Right renal cortex interstitium (tissue), 3 donors: Measurements from ENCODE around the gene MRPS7. TPM values are rescaled to one million over a fixed set of nuclear protein-coding genes. Genes with fewer than 3 reads are reported as not detected.

Source experiments
- DNase-seq, 3 donors: peaks; one replicate each; pipeline ENCODE4 v3.0.0-alpha.2; 2013; ENCODE audit warnings: low read depth in 3 of 3, low spot score in 2 of 3
- polyA plus RNA-seq, 3 donors: library from polyadenylated mRNA; unstranded; fragments of 120-200 nt; gene quantifications; one replicate each; pipeline ENCODE4 v1.2.1, GENCODE V29; 2013; ENCODE audit not compliant: insufficient read length in 3 of 3

The MRPS7 gene
- polyA plus RNA-seq = 10 to 100 TPM; 78.7 to 87.0 (median 84.2) TPM

DNA sequence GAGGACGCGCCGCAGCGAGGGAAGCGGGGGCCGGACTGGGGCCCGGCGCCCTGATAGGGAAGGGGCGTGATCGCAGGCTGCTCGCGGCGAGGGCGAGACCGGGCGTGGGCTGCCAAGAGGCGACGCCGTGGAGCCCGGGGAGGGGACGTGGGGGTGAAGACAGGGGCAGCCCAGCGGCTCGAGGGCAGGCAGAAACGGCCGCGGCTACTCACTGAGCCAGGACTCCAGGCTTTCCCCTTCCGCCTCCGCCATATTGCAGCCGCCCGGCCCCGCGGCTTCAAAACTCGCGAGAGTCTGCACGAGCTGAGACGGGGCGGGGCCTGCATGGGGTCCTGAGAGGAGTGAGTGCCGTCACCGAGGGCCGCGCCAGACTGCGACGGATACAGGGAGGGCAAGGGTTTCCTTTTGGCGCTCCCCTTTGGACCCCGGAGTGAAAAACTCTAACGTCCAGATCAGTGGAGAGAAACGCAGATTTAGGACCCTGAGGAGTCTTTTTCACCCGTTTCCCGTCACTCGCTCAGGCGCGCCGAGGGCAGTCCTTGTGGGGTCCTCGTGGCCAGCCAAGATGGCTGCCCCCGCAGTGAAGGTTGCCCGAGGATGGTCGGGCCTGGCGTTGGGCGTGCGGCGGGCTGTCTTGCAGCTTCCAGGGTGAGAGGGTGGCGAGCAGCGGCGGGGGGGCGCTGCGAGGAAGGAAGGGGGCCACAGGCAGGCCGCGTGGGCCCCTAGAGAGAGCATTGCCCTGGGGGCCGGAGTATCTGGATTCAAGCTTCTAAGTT lies at the start of gene MRPS7, which contains the start of gene GGA3:
TSS of gene MRPS7 (plus strand) at position 544 of the 776 bp plus-strand sequence. CDS start at position 566, 22 bp downstream.
TSS of gene GGA3 (minus strand) at position 271 of the 776 bp plus-strand sequence. CDS start at position 252, 19 bp downstream.
- DNase-seq = peak; percentile 91 to 95 (median 93)

DNA sequence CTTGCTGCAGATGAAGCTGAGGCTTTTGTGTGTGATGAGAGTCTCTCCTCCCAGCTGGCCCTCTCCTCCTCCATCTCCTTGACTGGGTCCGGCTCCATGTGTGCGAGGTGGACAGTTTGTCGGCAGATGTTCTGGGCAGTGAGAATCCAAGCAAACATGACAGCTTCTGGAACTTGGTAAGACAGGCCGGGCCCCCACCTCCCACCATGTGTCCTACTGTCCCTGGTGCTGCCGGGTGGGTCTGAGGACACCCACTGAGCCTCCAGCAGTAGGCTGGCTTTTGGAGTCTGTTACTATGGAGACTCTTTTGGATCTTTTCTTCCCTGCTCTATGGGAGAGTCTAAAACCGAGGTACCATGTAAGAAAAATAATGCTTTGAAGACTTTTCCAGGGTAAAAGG lies 43.5 kb upstream of the MRPS7 start:
- DNase-seq = no peak

DNA sequence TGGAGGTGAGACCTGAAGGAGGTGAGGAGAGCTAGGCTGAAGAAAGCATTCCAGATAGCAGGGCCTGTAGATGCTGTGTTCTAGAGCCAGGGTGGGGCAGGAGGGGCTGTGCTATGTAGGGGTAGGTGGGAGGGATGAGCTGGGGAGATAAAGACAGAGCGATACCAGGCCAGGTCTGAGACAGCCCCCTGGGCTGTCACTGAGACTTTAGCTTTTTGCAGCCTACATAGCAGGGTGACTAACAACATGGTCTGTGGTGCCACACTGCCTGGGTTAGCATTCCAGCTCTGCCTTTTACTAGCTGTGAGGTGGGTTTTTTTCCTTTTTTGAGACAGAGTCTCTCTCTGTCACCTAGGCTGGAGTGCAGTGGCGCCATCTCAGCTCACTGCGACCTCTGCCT lies 41.9 kb upstream of the MRPS7 start:
- no peak for DNase-seq

DNA sequence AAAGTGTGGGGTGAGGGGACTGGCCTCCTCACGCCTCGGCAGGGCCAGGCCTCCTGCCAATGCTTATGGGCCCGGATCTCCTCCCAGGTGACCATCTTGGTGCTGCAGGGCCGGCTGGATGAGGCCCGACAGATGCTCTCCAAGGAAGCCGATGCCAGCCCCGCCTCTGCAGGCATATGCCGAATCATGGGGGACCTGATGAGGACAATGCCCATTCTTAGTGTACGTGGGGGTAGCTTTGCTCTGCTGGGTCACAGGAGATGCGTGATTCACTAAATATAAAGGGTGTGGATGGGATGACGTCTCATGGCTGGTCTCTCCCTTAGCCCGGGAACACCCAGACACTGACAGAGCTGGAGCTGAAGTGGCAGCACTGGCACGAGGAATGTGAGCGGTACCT lies 36.7 kb upstream of the MRPS7 start:
- no peak for DNase-seq

DNA sequence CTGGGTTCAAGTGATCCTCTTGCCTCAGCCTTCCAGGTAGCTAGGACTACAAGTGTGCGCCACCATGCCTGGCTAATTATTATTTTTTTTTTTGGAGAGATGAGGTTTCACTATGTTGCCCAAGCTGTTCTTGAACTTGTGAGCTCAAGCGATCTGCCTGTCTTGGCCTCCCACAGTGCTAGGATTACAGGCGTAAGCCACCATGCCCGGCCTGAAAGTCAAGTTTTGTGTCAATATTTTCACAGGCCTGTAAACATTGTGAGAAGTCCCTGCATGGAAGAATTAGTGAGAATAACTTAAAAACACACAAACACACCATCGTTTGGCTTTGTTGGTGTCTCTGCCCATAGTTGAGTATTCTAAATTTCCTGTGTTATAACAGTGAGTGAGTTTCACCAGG lies 34.0 kb upstream of the MRPS7 start:
- no peak for DNase-seq

DNA sequence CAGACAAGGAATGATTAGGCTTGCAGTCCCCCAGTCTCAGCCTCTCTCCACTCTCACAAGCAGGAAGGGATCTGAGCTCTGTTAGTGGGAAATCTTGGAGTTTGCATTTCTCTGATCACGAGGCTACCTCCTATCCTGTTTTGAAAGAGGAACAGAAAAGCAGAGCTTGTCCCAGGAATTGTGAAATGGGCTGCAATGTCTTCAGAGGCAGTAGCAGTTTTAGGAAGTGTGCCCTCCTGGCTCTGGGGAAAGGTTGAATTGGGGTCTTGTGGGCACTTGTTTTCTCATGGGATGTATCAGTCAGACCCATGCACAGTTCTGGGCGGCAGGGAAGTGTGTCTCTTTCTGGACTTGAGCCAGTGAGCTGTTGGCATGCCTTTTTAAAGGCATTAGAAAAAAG lies 33.4 kb upstream of the MRPS7 start:
- no peak for DNase-seq

DNA sequence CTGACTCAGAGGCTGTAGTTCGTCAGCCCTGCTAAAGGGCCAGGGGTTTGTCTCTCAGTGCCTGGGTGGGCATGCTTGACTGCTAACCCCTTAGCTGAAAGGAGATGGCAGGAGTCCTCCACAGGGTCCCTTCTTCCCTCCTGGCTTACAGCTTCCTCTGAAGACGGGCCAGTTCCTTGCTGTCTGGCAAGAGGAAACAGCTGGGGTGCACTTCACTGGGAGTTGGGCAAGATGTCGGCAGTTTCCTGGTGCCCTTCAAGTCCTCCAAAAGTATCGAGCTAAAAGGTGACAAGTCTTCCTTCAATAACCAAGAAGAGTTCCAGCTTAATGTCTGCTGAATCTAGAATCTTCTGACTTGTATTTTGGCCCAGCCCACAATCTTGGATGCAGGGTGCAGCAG lies 32.8 kb upstream of the MRPS7 start:
- DNase-seq = no peak

DNA sequence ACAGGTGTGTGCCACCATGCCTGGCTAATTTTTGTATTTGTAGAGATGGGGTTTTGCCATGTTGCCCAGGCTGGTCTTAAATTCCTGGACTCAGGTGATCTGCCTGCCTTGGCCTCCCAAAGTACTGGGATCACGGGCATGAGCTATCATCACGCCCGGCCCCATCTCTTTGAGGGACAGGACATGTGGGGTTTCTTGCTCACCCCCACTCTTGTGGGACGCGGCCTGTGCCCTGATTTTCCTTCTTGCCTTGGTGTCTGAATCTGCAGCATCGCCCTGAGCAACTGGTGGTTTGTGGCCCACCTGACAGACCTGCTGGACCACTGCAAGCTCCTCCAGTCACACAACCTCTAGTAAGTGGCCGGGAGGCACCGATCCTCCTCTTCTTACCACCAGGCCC lies 30.6 kb upstream of the MRPS7 start:
- DNase-seq = no peak

DNA sequence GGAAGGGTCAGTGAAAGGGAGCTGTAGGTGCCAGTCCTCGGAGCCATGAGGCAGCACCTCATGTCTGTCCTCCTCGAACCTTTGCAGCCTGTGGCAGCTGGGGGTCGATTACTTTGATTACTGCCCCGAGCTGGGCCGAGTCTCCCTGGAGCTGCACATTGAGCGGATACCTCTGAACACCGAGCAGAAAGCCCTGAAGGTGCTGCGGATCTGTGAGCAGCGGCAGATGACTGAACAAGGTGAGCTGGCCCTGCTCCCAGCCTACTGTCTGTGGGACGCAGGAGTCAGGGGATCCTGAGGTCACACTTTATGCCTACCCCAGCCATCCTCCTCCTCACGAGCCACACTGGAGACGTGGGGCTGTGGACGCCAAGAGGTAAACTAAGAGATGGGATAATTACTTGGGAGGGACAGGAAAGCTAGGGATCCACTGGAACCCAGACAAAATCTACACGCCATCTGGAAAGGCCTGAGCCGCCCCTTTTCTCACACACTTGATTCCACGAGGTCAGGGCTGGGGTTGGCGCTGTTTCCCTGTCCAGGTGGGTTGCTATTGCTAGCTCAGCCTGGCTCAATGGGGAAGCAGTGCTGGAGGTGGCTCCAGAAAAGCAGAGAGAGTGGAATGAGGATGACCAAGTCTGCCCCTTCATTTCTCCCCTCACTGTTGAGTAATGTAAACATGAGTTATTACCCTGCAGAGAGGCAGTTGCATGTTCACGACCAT lies 29.8 kb upstream of the MRPS7 start:
- no peak for DNase-seq

DNA sequence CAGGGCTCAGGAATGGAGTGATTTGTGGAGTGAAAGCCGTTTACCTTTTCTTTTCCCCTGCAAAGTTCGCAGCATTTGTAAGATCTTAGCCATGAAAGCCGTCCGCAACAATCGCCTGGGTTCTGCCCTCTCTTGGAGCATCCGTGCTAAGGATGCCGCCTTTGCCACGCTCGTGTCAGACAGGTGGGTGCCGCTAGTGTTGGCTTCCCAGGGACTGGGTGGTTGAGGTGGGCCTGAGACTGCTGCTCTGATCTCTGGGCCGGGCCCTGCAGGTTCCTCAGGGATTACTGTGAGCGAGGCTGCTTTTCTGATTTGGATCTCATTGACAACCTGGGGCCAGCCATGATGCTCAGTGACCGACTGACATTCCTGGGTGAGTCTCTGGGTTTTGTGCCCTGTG lies 28.9 kb upstream of the MRPS7 start:
- DNase-seq = no peak

DNA sequence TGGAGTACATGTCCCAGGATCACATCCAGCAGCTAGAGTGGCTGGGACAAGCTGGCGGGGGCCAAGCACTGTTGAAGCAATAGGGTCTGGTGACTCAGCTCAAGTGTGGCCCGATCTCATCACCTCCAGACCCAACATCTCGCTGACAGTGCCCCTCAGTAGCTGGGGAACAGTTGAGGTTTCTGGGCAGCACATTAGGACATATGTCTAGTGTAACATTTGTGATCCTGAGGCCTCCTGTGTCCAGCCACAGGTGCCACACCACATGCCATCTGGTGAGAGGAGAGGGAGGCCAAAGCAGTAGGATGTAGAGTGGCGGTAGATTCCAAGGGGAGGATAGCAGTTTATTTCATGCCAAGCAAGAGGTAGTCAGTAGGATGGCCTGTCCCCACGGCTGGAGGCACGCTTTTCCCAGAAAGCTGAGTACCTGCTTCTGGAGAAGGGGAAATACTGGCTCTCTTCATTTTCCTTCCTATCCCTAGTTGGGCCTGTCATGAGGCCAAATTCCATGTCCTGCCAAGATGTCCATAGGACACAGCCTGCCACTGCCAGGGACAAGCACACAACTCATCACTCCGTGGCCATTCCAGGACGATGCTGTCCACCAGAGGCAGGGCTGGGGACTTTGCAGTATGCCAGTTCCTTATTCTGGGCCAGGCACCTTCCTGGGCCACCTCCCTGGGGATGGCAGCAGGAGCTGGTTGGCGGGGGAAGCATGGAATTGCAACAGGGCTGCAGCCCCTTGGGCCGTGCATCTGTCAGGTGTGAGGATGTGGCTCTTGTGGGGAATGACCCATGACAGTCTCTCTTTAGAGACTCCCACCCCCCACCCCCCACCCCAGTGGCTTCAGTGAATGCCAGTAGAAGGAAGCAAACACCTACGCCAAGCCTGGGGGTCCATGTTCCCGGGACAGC lies 24.3 kb upstream of the MRPS7 start:
- no peak for DNase-seq

DNA sequence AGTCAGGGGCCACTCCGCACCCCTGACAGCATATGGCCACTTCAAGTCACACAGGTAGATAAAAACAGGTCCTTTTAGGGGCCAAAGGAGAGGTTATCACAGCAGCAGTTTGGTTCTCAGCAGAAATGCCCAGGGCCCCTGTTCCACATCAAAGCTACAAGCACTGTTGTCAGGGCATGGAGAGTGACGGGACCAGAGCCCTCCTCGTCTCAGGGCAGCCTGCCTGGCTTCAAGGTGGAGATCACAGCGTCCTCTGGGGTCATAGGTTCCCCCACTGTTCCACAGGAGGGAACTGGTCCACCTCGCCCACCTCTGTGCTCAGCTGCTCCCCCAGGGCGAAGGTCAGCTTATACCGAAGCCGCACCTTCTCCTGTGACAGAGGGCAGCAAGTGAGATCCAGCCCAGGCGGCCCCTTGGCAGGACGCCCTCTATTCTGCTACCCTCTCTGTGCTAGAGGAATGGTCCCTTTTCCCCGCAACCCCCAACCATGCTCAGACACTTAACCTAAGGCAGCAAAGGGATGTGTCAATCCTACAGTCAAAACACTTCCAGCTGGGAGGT lies 23.6 kb upstream of the MRPS7 start:
- no peak for DNase-seq

DNA sequence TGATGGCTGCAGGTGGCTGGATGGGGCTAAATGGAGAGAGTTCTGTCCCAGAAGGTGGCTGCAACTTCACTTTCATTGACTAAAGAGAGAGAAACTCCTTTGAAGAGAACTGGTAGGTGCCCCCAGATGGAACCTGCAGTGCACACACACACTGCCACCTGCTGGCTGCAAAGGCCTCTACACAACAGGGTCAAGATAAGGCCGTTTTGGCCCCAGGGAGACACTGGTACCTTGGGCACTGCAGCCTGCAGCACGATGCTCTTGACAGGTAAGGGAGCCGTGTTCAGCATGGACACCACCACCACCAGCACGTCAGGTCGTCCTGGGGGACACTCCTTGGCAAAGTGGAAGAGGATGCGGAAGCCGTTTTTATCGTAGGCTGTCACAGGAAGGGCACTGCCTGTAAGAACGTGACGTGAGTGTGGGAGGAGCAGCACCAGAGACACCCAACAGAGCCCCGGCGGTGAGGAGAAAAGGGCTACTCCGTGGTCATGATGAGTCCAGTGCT lies 22.9 kb upstream of the MRPS7 start:
- DNase-seq = no peak

DNA sequence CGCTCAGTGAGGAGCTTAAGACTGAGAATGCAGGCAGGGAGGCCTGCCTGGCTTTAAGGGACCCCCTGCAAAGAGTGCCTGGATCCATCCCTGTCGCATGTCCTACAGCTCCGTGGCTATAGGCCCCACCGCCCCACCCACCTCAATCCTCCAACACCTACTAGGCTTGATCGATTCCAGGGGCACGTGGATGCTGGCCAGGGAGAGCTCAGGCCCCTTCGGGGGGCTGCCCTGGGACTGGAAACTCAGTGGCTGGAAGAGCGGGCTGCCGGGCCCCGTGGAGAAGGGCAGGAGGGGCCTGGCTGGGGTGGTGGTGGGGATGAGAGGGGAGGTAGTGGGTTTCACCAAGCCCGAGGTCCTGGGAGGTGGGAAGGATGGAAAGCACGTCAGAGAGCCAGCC lies 22.5 kb upstream of the MRPS7 start:
- DNase-seq = no peak

DNA sequence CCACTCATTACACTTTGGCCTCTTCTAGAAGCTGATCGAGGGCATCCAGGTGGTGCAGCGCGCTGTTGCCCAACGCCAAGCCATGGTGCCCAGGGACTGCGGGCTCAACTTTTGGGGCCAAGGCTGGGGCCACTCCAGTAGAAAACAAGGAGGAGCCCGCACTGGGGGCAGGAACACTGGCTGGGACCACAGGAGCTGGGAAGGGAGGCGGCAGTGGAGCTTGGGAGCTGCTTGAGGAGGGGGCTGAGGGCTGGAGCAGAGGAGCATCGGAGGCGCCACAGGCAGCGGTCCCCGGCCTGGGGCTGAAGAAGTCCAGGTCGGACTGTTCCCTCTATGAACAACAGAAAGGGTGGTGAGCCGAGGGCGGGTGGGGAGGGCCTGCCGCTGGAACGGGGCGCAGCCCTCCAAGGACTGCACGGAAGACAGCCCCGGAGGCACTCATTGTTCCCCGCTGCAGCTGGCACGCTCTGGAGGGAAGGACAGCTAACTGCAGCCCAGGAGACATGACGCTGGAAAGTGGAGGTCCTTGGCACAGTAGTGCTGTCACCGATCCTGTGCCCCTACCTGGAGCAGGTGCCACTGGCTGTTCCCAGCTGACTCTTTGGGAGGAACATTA lies 21.8 kb upstream of the MRPS7 start:
- DNase-seq = no peak

DNA sequence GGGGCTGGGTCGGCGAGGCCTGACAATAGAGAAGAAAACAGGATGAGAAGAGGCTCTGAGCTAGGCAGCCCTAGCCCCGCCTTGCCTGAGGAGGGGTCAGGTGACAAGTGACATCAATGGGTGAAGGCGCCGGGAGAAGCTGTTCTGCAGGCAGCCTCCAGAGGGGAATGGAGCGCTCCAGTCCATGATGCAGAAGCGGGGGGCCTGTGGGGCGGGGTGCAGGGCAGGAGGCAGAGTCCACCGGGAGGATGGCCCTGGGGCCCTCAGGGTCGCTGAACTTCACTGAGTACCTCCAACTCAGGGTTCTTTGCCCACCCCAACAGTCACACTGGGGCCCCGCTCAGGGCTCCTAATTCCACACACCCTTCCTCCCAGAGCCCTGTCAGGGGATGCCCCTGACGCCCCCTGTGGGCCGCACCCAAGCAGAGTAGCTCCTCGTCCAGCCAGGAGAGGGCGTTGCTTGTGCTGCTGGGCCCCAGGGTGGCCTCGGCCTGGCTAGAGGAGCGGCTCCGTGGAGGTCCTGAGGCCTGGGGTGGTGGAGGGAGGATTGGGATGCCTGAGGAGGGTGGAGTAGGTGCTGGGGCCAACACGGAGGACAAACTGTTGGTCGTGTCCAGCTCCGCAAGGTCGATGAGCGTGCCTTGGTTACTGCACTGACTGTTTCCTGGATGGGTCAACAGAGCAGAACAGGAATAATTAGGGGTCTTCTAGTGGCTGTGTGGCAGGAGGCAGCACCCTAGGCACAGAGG lies 21.1 kb upstream of the MRPS7 start:
- no peak for DNase-seq

DNA sequence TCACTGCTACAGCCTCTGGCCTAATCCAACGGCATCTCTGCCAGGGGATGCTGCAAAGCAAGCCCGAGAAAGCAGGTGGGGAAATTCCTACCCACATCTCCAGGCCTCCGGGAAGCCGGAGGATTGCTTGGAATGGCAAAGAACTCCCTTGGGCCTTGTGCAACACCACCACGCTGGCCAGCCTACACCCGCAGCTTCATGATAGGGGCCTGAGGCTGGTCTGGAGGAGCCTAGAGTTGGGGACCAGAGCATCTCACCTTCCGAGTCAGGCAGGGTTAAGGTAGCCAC lies 20.6 kb upstream of the MRPS7 start:
- DNase-seq = no peak

DNA sequence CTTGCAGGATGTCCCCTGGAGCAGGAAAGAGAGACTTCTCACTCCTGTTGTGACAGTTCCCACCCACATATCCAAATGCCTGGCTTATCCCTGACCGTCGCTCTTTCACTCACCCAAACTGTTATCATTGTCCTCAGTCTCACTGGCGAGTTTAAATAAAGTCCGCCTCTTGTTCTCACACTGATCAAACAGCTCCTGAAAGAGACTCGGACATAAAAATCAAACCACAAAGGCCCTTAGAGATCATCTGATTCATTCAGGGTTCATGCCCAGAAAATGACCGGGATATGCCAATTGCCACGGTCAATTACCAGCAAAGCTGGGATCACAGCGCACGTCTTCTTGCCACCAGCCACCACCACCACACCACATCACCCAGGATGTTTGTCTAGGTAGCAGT lies 20.2 kb upstream of the MRPS7 start:
- DNase-seq = no peak

DNA sequence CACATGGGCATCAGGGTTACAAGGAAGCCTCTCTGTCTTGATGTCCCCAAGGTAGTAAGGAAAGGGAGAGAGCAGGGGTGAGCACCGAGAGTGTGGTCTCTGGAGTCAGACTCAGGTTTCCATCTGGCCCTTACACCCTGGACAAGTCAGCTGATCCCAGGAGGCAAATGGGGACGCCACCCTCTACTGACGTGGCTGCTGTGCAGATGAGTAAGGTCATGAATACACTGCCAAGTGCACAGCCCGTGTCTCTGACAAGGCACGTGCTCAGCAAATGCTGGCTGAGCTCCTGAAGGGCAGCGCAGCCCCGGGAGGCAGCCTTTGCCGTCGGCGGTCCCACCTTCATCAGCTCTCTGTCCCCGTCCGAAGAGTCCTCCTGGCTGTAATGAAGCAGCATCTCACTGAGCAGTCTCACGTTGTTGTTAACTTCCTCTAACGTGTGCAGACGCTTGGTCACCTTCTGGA lies 19.7 kb upstream of the MRPS7 start:
- no peak for DNase-seq
